Left cardiac atrium (tissue), 4 donors: ENCODE results near the gene ZFP30. TPM values are rescaled to one million over a fixed set of nuclear protein-coding genes. Genes with fewer than 3 reads are reported as not detected.
"Not testable (repeated sequence)": the region's sequence is repeated elsewhere in the genome, so short reads cannot be mapped to it uniquely, and the experiment has no call there.

Experiments
- ATAC-seq, 2 donors: fragments of 200-7000 bp; cut with Tn5 transposase; one replicate each; pipeline ENCODE4 v1.9.1; 2020; ENCODE audit warnings: mild to moderate bottlenecking in 2 of 2, moderate library complexity in 2 of 2
- DNase-seq: peaks from one replicate; pipeline ENCODE4 v3.0.0-alpha.2; 2020
- intact Hi-C, 2 donors: fragments of 100-400 bp; cut with DNase I; formaldehyde crosslinking; loops; one replicate each; pipeline versions ENCODE4 v1.14.1 to v1.15.1; 2022 to 2023
- long read RNA-seq: library from polyadenylated mRNA; unstranded; transcript quantifications from one replicate; pipeline ENCODE4 v2.0.0, GENCODE V29; 2021
- total RNA-seq, 2 donors: library from RNA; stranded (reverse); fragmentation: NEBNext Ultra II Directional; extraction: Animal tissue kit (Norgen Biotek cat#: 25700); gene quantifications; one replicate each; pipeline ENCODE4 v1.2.1, GENCODE V29; 2021
- donor health status: DM: no; HTN: yes; CAD: no.
- donor health status: DM: no; HTN: yes; CAD: no; lungs with severe emphysema.
- donor health status: DM: yes; HTN: yes; CAD: no.
- donor health status: Dilated cardiomyopathy.

ZFP30 gene
- 1 to 10 TPM; 5.8 to 7.3 TPM for total RNA-seq
- long read RNA-seq = 0 reads

DNA sequence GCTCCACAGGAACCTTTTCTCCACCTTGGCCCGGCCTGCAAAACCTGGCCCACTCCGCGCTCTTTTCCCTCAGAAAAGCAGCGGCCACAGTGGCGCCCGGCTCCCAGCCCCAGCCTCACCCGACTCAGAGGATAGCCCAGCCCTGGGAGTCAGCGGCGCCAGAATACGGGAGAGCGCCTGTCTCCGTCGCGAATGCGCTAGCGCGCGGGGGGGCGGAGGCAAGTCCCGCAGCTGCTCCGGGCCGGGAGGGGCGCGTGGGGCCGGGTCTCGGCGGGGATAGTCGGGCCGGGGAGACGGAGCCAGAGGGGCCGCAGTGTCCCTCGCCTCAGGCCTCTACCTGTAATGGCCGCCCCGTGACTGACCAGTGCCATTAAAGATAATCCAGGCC is at the start of gene ZFP30:
Gene ZFP30, minus strand, starts transcription at position 165 of the 388 bp plus-strand sequence. CDS start 7,643 bp downstream, outside the sequence.
- ATAC-seq = peak; percentile 95 to 99
- intact Hi-C loops = loop anchor here in 1 of 2 donors (10.0 kb wide), 1 partner anchor 60 kb away; the partner anchor contains the start of genes ZNF540 and ZNF571

DNA sequence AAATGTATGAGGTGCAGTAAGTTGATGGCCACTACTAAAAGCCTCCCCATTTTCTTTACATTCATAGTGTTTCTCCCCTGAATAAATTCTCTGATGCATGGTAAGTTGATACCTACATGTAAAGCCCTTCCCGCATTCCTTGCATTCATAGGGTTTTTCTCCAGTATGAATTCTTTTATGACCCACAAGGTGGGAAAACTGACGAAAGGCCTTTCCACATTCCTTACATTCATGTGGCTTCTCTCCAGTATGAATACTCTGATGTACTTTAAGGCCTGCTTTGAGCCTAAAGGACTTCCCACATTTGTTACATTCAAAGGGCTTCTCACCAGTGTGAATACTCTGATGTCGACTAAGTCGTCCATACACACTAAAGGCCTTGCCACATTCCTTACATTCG is 43.8 kb upstream of the ZFP30 start:
- ATAC-seq (no peak), DNase-seq (no peak)
- intact Hi-C loops = no loop called here

More for the DNA sequence above, at the start of gene ZFP30:
- peak; percentile 90 for DNase-seq

DNA sequence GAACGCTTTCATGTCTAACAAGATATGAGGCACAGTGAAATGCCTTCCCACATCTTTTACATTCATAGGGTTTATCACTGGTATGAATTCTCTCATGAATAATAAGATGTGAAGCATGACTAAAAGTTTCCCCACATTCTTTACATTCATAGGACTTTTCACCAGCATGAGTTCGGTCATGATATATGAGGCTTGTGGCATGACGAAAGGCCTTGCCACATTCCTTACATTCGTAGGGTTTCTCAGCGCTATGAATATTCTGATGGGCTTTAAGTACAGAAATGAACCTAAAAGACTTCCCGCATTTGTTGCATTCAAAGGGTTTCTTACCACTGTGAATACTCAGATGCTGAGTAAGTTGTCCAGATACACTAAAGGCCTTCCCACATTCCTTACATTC is 43.0 kb upstream of the ZFP30 start:
- intact Hi-C loops = no loop called here
- DNase-seq (no peak), ATAC-seq (no peak)

DNA sequence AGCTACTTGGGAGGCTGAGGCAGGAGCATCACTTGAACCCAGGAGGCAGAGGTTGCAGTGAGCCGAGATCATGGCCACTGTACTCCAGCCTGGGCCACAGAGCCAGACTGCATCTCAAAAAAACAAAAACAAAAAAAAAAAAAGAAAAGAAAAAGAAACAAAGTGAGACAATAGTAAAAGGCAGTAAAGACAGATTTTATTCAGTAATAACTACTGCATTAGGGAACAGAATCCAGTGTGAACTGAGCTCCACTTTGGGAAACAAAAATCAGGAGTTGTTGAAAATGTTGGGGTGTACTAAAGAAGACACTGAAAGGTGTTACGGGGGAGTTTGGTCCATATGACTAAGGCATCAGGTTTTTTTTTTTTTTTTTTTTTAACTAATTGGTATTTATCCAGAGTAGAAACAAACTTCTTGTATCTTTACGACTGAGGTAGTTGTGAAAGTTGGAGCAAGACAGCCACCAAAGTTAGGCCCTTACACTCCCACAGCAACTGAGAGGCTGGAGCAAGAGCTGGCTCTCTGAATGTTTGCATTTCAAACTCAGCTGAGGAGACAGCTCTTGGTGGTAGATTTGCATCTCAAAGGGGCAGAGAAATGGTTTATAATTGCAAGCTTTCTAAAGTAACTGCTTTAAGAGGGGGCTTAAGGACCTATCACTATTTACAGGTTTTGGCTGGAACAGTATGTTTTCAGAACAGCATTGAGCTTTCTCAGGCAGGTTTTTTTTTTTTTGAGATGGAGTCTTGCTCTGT is 40.1 kb upstream of the ZFP30 start:
- no peak for DNase-seq
- intact Hi-C loops = no loop called here
- ATAC-seq = no peak

DNA sequence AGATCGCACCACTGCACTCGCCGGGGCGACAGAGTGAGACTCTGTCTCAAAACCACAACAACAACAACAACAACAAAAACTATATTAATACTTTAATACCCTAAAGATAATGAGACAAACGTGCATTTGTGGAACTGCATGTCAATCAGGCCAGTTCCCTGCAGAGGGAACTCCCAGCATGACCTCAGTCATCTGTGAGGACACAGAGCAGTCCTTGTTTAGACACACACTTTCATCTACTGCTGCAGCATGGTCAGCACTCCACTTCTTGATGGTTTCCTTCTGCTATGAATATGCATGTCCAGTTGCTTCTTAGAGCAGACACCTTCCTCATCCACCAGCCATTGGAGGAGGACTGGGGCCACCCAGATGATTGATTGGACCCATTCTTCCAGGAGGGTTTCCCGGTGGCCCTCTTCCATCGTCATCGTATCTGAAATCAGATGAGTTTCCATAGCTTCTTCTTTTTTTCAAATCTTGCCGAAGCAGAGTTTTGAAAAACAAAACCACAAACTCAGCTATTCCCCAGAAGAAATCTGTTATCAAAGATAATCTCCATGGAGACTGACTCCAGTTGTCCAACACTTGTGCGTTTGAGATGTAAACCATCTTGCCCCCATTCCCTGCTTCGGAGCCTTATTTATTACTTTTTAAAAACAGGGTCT is 37.8 kb upstream of the ZFP30 start:
- ATAC-seq = no peak
- intact Hi-C loops = no loop called here
- no peak for DNase-seq

DNA sequence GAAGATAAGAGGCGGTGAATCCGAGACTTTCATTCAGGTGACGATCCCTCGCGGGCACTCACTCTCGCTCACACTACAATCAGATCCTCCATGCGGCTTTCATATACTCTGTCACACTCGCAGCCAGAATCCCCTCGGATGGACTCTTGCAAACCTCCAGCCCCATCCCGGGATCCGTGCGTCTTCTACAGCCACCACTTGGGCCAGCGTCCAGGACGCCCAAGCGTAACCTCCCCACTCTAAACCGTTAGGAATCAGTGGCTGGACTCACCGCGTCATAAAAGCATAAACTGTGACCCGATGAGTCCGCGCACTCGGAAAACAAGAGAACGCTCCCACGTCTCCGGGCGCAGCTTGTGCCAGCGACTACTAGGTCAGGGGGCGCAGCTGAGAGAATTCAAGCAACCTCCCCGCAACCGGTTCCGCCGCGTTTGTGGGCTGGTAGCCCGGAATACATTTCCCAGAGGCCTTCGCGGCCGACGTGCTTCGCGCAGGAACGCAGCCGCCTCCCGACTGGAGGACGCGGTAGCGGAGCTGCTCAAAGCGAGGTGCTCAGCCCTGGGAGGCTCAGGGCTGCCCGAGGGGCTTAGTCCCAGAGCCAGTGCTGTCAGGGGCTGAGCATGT is 36.7 kb upstream of the ZFP30 start:
- DNase-seq = peak; percentile 93
- intact Hi-C loops = no loop called here
- peak; percentile 97 to 98 for ATAC-seq

DNA sequence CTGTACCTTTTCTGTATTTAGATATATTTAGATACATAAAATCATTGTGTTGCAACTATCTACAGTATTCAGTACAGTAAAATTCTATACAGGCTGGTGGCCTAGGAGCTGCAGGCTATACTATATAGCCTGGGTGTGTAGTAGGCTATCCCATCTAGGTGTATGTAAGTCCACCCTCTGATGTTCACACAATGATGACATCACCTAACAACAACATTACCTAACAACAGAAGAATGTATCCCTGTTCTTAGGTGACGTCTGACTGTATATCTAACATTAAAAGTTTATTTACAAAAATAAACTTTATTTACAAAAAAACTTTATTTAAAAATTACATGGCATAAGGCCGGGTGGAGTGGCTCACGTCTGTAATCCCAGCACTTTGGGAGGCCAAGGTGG is 28.3 kb upstream of the ZFP30 start:
- ATAC-seq (no peak), DNase-seq (no peak)
- intact Hi-C loops = no loop called here

DNA sequence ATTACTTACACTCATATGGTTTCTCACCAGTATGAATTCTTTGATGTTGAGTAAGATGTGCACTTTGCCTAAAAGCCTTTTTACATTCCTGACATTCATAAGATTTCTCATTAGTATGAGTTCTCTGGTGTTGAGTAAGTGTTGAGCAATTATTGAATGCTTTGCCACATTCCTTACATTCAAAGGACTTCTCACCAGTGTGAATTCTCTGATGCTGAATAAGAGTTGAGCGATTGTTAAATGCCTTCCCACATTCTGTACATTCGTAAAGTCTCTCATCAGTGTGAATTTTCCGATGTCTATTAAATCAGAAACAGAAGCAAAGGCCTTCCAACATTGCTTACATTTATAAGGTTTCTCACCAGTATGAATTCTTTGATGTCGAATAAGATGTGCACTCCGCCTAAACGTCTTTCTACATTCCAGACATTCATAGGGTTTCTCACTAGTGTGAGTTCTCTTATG is 14.2 kb upstream of the ZFP30 start:
- intact Hi-C loops = no loop called here
- DNase-seq (no peak), ATAC-seq (no peak)

DNA sequence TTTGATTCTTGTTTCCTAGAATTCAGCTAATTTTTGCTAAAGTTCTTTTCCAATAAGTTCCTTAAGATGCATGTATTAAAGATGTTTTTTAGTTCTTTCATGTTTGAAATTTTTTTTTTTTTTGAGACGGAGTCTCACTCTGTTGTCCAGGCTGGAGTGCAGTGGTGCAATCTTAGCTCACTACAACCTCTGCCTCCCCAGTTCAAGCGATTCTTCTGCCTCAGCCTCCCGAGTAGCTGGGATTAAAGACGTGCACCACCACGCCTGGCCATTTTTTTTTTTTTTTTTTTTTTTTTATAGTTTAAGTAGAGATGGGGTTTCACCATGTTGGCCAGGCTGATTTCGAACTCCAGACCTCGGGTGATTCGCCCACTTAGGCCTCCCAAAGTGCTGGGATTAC is 1.9 kb upstream of the ZFP30 start:
- intact Hi-C loops = loop anchor here in 1 of 2 donors (10.0 kb wide), 1 partner anchor 62 kb away; the partner anchor contains the start of genes ZNF540 and ZNF571
- ATAC-seq, DNase-seq: not testable (repeated sequence)

DNA sequence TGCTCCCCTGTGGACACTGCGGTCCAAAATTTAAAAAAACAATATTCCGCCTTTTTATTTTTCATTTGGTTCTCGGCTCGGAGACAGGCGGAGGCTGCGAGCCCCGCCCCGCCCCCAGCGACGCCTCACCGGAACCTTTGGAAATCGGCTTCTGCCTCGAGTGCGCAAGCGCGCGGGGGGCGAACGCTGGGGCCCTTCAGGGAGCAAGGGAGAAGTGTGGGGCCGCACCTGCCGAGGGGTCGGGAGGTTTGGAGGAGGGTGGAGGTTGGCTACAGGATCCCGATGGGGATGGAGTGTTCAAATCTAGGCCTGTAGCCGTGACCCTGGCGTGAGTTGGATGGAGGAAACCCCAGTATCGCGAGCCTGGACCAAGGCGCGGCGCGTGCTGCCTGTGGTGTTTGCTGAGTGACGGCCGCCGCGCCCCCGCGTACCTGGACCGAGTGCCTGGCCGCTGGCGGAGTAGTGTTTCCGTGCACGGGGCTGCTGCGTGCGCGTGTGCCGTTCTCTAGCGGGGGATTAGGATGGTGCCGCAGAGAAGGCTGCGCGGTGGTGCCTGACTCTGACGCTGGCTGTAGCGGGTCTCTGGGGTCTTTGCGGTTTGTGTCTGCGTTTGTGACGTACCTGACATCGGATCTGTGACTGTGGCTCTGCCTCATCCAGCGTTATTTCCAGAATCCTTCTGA is 565 bp upstream of the ZFP30 start:
- intact Hi-C loops = loop anchor here in 1 of 2 donors (10.0 kb wide), 1 partner anchor 61 kb away; the partner anchor contains the start of genes ZNF540 and ZNF571
- ATAC-seq = peak; percentile 80 to 91
- peak; percentile 89 for DNase-seq

DNA sequence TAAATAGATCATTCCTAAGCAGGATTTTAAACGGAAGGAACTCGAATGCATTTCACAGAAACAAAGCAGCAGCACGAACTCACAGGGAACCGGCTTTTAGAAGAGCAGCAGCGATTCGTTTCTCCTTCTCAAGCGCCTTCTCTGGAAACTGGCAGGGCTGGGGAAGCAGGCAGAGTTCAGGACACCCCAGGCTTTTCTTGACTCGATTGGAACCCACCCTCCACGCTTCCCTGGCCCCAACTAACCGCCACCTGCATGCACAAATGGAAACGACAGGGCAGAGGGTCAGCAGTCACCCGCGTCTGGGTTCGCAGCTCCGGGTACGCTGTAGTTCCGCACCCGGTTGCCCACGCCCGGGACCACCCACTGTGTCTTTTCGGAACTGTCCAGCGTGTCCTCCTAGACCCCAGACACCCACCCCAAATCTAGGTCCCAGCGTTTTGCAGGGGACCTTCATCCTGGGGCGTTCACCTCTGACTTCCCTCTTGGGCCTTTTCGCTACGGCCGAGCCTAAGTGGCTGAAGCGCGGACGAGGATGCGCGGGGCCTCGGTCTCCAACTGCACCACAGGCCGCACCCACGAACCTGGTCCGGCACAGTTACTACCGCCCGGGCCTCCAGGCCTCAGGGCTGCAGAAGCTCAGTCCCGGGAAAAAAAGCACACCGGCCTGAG is 500 bp downstream of the ZFP30 start:
- intact Hi-C loops = loop anchor here in 1 of 2 donors (10.0 kb wide), 1 partner anchor 60 kb away; the partner anchor contains the start of genes ZNF540 and ZNF571
- peak; percentile 52 to 74 for ATAC-seq
- peak; percentile 52 for DNase-seq

DNA sequence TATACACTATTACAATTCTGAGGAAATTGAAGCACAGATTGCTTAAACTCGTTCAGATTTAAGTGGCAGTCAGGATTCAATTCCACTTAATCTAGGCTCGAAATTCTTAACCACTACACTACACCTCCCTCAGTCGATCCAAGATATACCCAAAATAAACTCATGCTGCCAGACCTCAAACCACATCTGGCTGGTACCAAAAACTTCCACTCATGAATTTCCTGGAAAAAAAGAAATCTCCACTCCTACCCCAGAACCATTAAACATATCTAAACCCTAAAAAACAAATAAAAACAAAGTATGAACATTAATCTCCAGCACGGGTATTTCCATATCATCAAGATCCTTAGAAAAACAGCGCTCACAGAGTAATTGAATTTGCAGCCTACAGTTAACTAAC is 1.1 kb downstream of the ZFP30 start:
- no peak for ATAC-seq
- DNase-seq = no peak
- intact Hi-C loops = loop anchor here in 1 of 2 donors (10.0 kb wide), 1 partner anchor 59 kb away; the partner anchor contains the start of genes ZNF540 and ZNF571

DNA sequence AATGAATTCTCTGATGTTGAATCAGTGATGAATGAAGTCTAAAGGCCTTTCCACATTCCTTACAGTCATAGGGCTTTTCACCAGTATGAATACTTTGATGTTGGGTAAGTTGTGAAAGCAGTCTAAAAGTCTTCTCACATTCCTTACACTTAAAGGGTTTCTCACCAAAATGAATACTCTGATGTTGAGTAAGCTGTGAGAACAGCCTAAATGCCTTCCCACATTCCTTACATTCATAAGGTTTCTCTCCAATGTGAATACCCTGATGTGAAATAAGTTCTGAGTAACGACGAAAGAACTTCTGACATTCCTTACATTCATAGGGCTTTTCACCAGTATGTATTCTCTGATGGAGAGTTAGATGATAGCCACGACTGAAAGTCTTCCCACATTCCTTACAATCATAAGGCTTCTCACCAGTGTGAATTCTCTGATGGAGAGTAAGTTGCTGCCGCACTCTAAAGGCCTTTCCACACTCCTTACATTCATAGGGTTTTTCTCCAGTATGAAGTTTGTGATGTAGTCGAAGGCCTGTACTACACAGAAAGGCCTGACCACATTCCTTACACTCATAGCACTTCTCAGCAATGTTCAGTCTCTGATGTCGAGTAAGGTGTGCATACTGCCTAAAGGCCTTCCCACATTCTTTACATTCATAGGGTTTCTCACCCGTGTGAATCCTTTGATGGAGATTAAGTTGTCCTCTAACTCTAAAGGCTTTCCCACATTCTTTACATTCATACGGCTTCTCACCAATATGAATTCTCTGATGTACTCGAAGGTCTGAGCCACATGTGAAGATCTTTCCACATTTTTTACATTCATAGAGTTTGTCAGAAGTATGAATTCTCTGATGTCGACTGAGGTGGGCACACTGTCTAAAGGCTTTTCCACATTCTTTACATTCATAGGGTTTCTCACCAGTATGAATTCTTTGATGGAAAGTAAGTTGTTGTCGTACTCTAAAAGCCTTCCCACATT is 19.9 kb downstream of the ZFP30 start:
- ATAC-seq (no peak), DNase-seq (no peak)
- intact Hi-C loops = no loop called here

DNA sequence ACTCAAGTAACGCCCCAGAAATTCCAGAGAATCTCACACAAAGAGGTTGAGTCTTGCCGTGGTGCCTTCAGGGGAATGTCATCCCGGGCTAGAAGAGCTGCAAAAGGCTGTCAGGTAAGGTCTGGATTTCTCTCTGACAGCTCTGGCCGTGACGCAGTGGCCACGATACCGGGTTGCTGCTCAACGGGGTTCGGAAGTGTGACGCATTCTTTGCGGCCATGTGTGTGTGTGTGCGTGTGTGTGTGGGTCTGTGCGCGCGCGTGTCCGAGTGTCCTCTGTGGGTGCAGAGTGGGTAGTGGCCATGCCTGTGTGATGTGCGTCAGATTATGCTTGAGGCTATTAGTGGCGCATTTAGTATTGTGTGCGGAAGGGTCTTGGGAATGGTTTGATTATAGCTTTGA is 60.3 kb downstream of the ZFP30 start:
- intact Hi-C loops = loop anchor here in 1 of 2 donors (10.0 kb wide), 1 partner anchor 60 kb away; the partner anchor contains the start of gene ZFP30
- DNase-seq = peak; percentile 79
- ATAC-seq = peak; percentile 82 to 84

DNA sequence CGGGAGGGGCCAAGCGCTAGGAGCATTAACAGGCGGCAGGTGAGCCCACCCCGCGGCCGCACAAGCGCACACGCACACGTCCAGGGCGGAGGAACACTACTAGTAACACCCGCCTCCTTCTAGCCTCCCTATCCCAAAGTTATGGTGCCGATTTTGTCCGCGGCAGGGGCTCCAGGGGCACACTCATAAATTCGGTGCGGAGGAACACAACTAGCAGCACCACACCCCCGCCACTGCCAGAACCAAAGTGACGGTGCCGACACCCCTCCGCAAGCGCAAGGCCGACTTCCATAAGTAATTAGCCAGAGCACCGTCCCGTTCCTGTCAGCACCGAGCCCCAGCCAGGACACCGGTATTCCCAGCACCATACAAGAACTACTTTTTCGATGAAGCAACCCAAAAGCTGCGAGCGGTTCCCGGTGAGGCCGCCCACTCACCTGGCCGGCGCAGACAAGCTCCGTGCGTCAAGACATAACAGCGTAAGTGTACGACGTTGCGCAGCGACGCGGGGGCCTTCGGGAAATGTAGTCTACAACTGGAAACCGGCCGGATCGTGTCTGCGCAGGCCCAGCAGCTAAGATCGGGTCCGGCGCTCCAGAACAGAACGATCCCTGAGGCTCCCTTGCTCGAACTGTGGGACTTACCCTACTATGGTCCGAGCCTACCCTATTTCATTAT is 60.8 kb downstream of the ZFP30 start, which contains the start of the genes ZNF540 and ZNF571:
Gene ZNF540, plus strand, starts transcription at position 573 of the 678 bp plus-strand sequence. CDS start 3,572 bp downstream, outside the sequence.
Gene ZNF571, minus strand, starts transcription at position 489 of the 678 bp plus-strand sequence. CDS start 8,116 bp downstream, outside the sequence.
- ATAC-seq = peak; percentile 99 to 100
- peak; percentile 97 for DNase-seq
- intact Hi-C loops = loop anchor here in 1 of 2 donors (10.0 kb wide), 1 partner anchor 60 kb away; the partner anchor contains the start of gene ZFP30

DNA sequence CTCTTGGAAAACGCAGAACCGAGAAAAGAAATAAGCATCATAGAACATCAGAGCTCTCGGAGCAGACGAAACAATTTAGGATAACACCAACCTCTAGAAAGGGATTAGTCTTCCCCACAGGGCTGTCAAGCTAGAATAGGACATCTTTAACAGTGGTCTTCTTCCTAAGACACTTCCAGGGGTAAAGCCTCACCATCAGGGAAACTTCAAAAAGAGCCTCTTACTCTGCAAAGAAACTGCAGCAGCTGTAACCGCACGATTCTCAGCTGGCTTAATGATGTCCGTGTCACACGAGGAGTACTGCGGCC is 61.3 kb downstream of the ZFP30 start:
- intact Hi-C loops = loop anchor here in 1 of 2 donors (10.0 kb wide), 1 partner anchor 61 kb away; the partner anchor contains the start of gene ZFP30
- ATAC-seq (no peak), DNase-seq (no peak)
